DMS79 treated with DMSO at 0.1 percent for 48 hours (cell line): ENCODE measurements around the gene MRPL52.
"Not testable (repeated sequence)": the region's sequence is repeated elsewhere in the genome, so short reads cannot be mapped to it uniquely, and the experiment has no call there.

Experiments
- DNase-seq: peaks from one replicate; lab custom pipeline; 2025; lab: John Stamatoyannopoulos, UW

MRPL52 gene

GRCh38 chr14:22829661-22830442 lies at the start of gene MRPL52:
Gene MRPL52, plus strand, starts transcription at chr14:22829887. Its CDS starts 26 bp downstream, at chr14:22829913.
- peak; percentile 96 for DNase-seq

- no peak for DNase-seq
Observed at GRCh38 chr14:22780105-22780679, 49.5 kb upstream of the MRPL52 start.

DNA sequence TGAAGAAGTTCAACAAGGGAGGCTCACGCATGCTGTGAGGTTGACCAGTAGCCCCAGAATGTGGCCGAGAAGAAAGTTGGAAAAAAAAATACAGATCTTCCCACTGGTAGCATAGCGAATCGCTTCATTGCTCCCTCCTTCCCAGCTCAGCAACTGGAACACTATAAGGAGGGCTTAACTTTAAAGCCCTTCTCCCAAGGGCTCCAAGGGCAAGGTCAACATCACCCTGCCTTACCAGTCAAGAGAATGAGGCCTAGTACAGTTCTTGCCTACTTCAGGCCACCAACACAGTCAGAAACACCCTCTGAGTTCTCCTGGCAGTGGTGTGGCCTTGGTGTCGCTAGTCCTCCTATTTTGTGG lies 48.8 kb upstream of the MRPL52 start:
- DNase-seq: no peak

GRCh38 chr14:22781301-22781991 lies 48.2 kb upstream of the MRPL52 start:
- no peak for DNase-seq

DNA sequence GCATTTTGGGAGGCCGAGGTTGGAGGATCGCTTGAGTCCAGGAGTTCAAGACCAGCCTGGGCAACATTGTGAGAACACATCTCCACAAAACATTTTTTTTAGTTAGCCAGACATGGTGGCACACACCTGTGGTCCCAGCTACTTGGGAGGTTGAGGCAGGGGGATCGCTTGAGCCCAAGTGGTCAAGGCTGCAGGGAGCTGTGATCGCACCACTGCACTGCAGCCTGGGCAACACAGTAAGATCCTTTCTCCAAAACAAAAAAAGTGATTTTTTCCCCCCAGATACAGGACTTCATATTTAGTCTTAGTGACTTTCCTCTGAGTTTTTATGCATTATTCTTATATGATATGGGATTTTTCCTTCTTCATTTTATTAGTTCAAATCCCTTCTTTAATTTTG lies 43.0 kb upstream of the MRPL52 start:
- no peak for DNase-seq

DNA sequence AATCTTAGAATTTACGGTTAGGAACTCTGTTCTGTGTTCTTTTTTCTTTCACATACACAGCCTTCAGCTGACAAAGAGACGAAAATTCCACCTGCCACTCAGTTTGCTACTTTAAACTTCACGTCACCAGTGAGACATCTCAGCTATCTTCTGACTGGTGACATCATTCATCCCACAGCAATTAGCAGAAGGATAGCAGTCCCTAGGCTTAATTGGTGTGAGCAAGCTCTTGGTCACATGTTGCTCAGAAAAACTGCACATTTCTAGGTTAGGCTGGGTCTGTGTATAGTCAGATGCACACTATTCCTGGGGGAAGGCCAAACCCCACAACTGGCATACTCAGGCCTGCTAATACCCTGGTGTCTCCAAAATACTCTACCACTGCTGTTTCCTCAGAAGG lies 38.4 kb upstream of the MRPL52 start:
- DNase-seq: no peak

DNA sequence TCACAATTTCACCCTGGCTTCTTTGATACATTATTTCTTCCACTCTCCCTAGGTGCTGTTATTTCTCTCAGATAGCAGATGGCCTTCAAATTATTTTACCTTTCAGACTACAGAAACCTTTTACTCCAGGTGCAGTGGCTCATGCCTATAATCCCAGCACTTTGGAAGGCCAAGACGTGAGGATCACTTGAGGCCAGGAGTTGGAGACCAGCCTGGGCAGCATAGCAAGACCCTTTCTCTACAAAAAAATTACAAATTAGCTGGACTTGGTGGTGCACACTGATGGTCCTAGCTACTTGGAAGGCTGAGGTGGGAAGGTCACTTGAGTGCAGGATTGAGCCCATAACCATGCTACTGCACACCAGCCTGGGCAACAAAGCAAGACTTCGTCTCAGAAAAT lies 37.5 kb upstream of the MRPL52 start:
- DNase-seq: no peak

- not testable (repeated sequence) for DNase-seq
Observed at GRCh38 chr14:22793550-22793949, 36.1 kb upstream of the MRPL52 start.

DNA sequence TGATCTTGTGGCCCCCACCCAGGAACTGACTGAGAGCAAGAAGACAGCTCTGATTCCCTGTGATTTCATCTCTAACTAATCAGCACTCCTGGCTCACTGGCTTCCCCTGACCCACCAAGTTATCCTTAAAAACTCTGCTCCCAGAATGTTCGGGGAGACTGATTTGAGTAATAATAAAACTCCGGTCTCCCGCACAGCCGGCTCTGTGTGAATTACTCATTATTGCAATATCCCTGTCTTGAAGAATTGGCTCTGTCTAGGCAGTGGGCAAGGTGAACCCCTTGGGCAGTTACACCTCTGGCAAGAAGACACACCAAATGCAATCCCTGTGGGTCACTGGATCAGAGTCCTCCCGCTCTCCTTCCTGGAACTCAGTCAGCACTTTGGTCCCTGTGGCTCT lies 35.7 kb upstream of the MRPL52 start:
- DNase-seq: no peak

DNA sequence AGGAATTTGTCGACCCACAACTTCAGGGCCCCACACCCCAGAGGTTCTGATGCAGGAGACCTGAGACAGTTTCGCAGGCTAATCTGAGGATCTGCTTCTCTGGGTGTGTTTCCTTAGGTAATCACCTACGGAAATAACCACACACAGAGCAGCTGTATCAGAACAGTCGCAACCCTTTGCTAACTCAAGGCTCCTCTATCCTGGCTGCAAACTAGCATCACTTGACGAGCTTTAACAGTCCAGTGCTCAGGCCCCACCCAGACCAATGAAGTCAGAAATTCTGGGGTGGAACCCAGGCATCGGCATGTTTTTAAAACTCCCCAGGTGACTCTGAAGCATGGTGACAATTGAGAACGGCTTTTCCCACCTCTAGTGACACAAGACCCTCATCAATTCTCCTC lies 35.1 kb upstream of the MRPL52 start:
- DNase-seq: no peak

DNA sequence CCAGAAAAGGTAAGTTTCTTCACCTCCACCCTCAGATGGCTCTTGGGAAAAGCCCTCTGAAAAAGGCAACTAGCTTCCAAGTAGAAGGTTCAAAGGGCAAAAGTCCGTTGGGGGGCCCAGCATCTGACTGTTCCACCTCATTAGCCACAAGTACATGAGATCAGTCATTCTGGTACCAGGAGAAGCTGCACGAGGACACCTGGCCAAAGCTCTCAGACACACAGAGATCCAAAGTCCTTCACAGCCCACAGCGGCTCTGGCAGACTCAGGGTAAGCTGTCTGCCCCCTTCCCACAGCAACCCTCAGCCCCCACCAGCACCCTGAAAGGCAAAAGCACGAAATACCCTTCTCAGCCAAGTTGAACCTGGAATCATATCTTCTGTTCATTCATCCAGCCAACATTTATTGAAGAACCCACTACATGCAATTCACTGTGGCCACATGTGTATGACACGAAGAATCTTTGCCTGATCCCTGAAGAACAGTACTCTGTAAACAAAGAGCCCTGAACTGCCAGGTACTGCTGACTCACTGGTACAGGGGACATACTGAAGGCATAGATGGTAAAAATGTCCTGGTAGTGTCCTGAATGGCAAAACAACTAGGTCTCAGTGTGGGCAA lies 33.5 kb upstream of the MRPL52 start:
- no peak for DNase-seq

DNA sequence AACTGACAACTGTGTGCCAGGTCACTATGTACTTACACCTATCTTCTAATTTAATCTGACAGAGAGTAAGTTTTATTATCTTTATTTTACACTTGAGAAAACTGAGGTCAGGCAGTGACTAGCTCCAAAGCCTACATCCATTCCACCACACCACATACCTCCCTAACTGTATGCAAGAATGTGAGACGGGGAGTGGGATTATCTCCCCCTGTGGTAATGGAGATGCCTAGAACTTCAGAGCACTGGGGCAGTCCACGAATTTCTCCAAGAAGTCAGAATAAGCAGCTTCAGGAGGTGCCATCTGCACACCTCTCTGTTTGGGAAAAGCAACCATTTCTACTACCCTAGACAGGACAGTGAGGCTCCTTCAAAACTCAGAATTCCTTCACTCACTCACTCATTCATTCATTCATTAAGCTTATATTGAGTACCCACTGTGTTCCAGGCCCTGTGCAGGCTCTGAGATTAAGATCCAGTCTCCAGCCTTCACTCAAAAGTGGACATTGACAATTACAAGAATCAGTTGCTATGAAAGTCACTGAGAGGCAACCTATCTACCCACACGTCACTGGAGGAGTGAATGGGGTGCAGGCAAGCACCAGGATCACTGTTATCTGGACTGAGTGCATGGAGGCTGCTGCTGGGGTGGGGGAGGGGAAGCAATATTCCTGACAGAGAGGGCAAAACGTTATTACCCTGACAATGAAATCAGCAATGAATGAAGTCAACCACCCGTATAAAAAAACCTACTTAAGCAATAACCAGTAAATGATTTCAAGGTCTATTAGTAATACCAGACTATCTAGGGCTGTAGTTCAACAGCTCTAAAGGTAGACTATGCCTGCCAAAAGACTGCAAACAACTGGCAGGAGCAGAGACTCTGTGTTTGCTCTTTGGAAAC lies 32.4 kb upstream of the MRPL52 start:
- DNase-seq: peak; percentile 38

- DNase-seq: no peak
Observed at GRCh38 chr14:22798528-22798927, 31.2 kb upstream of the MRPL52 start.

- no peak for DNase-seq
Observed at GRCh38 chr14:22800346-22800745, 29.3 kb upstream of the MRPL52 start.

- DNase-seq: no peak
Observed at GRCh38 chr14:22801716-22802115, 28.0 kb upstream of the MRPL52 start.

DNA sequence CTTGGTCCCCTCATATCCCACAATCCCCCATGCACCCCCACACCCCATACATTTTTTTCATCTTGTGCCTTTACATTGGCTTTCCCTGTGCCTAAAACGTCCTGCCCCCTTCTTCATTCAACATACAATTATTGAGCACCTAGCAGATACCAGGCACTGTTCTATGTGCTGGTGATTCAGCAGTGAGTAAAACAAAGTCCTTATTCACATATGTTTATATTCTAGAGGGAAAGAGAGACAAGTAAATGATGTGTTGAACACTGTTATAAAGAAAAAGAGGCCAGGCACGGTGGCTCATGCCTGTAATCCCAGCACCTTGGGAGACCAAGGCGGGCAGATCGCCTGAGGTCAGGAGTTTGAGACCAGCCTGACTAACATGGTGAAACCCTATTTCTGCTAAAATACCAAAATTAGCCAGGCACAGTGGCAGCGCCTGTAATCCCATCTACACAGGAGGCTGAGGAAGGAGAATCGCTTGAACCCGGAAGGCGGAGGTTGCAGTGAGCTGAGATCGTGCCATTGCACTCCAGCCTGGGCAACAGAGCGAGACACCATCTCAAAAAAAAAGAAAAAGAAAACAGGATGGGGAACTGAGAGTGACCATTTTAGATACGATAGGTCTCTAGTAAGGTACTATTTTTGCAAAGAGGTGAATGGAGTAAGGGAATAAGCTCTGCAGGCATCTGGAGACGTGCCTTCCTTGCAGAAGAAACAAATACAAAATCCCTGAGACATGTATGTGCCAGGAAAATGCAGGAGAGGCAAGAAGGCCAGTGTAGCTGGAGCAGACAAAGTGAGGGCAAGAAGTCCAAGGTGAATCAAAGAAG lies 26.6 kb upstream of the MRPL52 start:
- DNase-seq: no peak

DNA sequence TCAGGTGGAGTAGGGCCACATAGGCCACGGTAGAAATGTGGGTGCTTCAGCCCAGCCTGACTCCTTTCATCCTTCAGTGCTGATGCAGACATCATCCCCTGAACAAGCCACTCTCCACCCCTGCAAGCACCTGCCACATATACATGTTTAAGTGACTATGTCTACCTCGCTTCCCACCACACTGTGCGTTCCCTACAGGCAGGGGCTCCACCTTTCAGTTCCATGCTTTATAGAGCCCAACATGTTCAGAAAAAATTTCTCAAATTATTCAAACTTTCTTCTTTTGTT lies 26.1 kb upstream of the MRPL52 start:
- DNase-seq: no peak

DNA sequence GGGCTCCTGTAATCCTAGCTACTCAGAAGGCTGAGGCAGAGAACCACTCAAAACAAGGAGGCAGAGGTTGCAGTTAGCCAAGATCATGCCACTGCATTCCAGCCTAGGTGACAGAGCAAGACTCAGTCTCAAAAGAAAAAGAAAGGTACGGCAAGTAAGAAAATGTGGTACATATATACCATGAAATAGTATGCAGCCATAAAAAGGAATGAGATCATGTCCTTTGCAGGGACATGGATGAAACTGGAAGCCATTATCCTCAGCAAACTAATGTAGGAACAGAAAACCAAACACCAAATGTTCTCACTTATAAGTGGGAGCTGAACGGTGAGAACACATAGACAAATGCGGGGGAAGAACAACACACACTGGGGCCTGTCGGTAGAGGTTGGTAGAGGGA lies 24.5 kb upstream of the MRPL52 start:
- DNase-seq: not testable (repeated sequence)

DNA sequence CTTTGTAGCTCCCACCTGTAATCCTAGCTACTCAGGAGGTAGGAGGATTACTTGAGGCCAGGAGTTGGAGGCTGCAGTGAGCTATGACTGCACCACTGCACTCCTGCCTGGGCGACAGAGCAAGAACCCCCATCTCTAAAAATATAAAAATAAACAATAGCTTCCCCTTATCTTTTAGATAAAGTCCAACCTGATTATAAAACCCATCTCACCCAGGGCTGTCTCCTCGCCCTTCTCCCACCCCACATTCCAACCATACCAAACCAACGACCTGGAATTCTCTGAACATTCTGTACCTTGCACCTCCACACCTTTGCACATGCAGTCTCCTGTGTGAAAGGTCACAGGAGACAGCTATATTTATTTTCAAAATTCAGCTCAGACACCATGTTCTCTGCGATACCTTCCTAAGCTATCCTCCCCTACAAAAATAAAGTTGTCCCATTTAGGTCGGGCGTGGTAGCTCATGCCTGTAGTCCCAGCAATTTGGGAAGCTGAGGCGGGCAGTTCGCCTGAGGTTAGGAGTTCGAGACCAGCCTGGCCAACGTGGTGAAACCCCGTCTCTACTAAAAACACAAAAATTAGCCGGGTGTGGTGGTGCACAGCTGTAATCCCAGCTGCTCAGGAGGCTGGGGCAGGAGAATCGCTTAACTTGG lies 22.1 kb upstream of the MRPL52 start:
- no peak for DNase-seq

DNA sequence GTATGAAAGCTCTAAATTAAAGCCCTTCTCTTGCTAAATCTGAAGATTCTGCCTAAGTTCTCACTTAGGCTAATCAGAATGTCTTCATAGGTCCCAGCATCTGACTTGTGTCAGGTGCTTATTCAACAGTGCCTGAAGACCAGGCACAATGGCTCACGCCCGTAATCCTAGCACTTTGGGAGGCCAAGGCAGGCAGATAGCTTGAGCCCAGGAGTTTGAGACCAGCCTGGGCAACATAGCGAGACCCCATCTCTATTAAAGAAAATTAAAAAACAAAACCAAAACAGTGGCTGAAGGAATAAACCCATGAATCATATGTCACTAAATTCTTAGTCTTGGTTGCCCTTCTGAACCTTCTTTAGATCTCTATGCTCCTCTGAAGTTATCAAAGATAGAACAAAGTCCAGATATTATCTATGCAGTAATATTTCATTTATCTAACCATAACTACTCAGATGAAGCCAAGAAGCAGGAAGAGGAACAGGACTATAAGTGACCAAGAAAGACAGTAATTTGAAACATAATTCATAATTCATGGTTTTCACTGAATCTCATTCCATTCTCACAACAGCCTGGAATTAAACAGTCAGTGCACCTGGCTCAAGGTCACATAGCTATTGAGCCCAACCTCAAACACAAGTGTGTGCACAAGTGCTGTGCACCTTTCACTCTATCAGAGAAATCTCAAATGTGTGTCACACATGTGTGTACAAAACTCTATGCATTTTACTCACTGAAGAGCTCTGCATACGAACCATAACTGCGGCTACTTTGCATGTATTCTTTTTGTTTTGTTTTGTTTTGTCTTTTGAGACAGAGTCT lies 21.1 kb upstream of the MRPL52 start:
- DNase-seq: no peak
